HepG2 (cell line): Measurements from ENCODE around the gene TM4SF18. TPM values are rescaled to one million over a fixed set of nuclear protein-coding genes. Genes with fewer than 3 reads are reported as not detected.
A peak's percentile ranks its signal among the peaks of the same experiment; 100 is the strongest.

Experiments used
- ATAC-seq: fragments of 200-7000 bp; cut with Tn5 transposase; 3 replicates; pipeline ENCODE4 v1.9.1; 2020; ENCODE audit warnings: mild to moderate bottlenecking, moderate library complexity
- BruUV-seq: library from RNA; stranded (reverse); fragments of 400-500 nt; replicated peaks from 2 replicates; lab custom pipeline; 2021; lab: Mats Ljungman, UMichigan
- CTCF ChIA-PET: fragments of 300-600 bp; formaldehyde crosslinking; extraction: SDS; loops from one replicate; lab custom pipeline; 2021; ENCODE audit warnings: low total read pairs, inconsistent platforms, low intra/inter-chr PET ratio; lab: Yijun Ruan, JAX
- POLR2A ChIA-PET: fragments of 350-600 bp; sonication (Branson Sonifier 250); formaldehyde crosslinking; loops from one replicate; lab custom pipeline; 2020; ENCODE audit warnings: antibody characterized with exemption, inconsistent platforms; lab: Yijun Ruan, JAX
- DNase-seq: peaks from one replicate; pipeline ENCODE4 v3.0.0-alpha.2; 2015; ENCODE audit warnings: low spot score
- FAIRE-seq: peaks from 3 replicates; lab custom pipeline; 2011; peaks lifted over from hg19 to GRCh38; lab: Jason Lieb, UNC
- H2AFZ ChIP-seq: one replicate; pipeline ENCODE4 v1.6.1; 2011; ENCODE audit warnings: low read length, inconsistent platforms
- H3K27ac ChIP-seq: fragments of 300-600 bp; 3 replicates; pipeline ENCODE4 v1.8.0; 2011; ENCODE audit warnings: mixed run types, mild to moderate bottlenecking, mixed read lengths, low read length, inconsistent platforms; ENCODE audit not compliant: insufficient read depth; ENCODE audit errors: extremely low read length
- H3K27me3 ChIP-seq, 2 experiments: fragments of 200-600 bp in 1 of 2; 2 replicates in 1 of 2; 3 replicates in 1 of 2; pipeline versions ENCODE4 v1.6.0 to v1.8.0; 2011; ENCODE audit warnings: low read length in 2 of 2, mild to moderate bottlenecking in 2 of 2, moderate library complexity in 2 of 2, inconsistent platforms in 1 of 2; ENCODE audit not compliant: insufficient read depth in 2 of 2, control insufficient read depth in 1 of 2
- H3K36me3 ChIP-seq, 2 experiments: fragments of 200-600 bp in 1 of 2; replicated peaks in 1 of 2; 2 replicates in 1 of 2; 3 replicates in 1 of 2; pipeline versions ENCODE4 v1.5.1 to v1.8.0; 2011; ENCODE audit warnings: low read length in 2 of 2, inconsistent platforms in 1 of 2; ENCODE audit not compliant: insufficient read depth in 2 of 2, control insufficient read depth in 1 of 2
- H3K4me1 ChIP-seq: 2 replicates; pipeline ENCODE4 v1.5.1; 2012; ENCODE audit warnings: low read length, inconsistent platforms; ENCODE audit not compliant: insufficient read depth
- H3K4me2 ChIP-seq: 2 replicates; pipeline ENCODE4 v1.6.0; 2011; ENCODE audit warnings: low read depth, low read length, inconsistent platforms
- H3K4me3 ChIP-seq, 3 experiments: fragments of 200-600 bp in 1 of 3; sonication (generic), shearing (Covaris generic) in 1 of 3; replicated peaks in 1 of 3; 2 replicates each; pipeline ENCODE4 v1.5.1; 2011 to 2016; ENCODE audit warnings: low read length in 3 of 3, inconsistent platforms in 2 of 3, low read depth in 2 of 3, mild to moderate bottlenecking in 2 of 3, control low read depth in 1 of 3, mixed read lengths in 1 of 3; ENCODE audit not compliant: insufficient read depth in 1 of 3
- H3K79me2 ChIP-seq: one replicate; pipeline ENCODE4 v1.6.1; 2011; ENCODE audit warnings: low read length, inconsistent platforms; ENCODE audit not compliant: insufficient read depth
- H3K9ac ChIP-seq: 2 replicates; pipeline ENCODE4 v1.6.0; 2011; ENCODE audit warnings: mild to moderate bottlenecking, low read depth, low read length, inconsistent platforms; ENCODE audit not compliant: insufficient read depth
- H3K9me3 ChIP-seq: 2 replicates; pipeline ENCODE4 v1.5.1; 2012; ENCODE audit warnings: mild to moderate bottlenecking, low read length
- H4K20me1 ChIP-seq: 2 replicates; pipeline ENCODE4 v1.6.0; 2011; ENCODE audit warnings: inconsistent platforms, mild to moderate bottlenecking, low read length, moderate library complexity; ENCODE audit not compliant: insufficient read depth
- ARID5B ChIP-seq: IDR thresholded peaks from 2 replicates; pipeline ENCODE4 v1.4.0; 2020; ENCODE audit warnings: mild to moderate bottlenecking, missing genetic modification reagents
- FOXA3 ChIP-seq: IDR thresholded peaks from 2 replicates; pipeline ENCODE4 v1.6.1; 2016; ENCODE audit warnings: missing genetic modification reagents, missing compliant biosample characterization
- GATAD1 ChIP-seq: IDR thresholded peaks from 2 replicates; pipeline ENCODE4 v1.6.1; 2016; ENCODE audit warnings: missing genetic modification reagents, missing compliant biosample characterization
- MIER3 ChIP-seq: IDR thresholded peaks from 2 replicates; pipeline ENCODE4 v1.6.1; 2016; ENCODE audit warnings: missing compliant biosample characterization, borderline replicate concordance
- RXRB ChIP-seq: IDR thresholded peaks from 2 replicates; pipeline ENCODE4 v1.6.1; 2016; ENCODE audit warnings: borderline replicate concordance, missing genetic modification reagents, missing compliant biosample characterization
- SMAD3 ChIP-seq: sonication (generic); formaldehyde crosslinking; IDR thresholded peaks from 2 replicates; pipeline ENCODE4 v1.4.0; 2020; ENCODE audit warnings: missing genetic modification reagents
- SOX5 ChIP-seq: IDR thresholded peaks from 2 replicates; pipeline ENCODE4 v1.6.1; 2016; ENCODE audit warnings: borderline replicate concordance
- THYN1 ChIP-seq: sonication (generic); formaldehyde crosslinking; IDR thresholded peaks from 2 replicates; pipeline ENCODE4 v1.8.1; 2023; ENCODE audit warnings: low read depth, mild to moderate bottlenecking, moderate library complexity, missing genetic modification reagents, borderline replicate concordance
- ZNF121 ChIP-seq: sonication (generic); formaldehyde crosslinking; IDR thresholded peaks from 2 replicates; pipeline ENCODE4 v1.5.0; 2020; ENCODE audit warnings: mild to moderate bottlenecking, missing genetic modification reagents
- ZNF207 ChIP-seq: fragments of 450-650 bp; IDR thresholded peaks from 2 replicates; pipeline ENCODE4 v1.6.1; 2016; ENCODE audit warnings: antibody characterized with exemption, borderline replicate concordance
- ZNF335 ChIP-seq: sonication (generic); formaldehyde crosslinking; IDR thresholded peaks from 2 replicates; pipeline ENCODE4 v1.4.0; 2020; ENCODE audit warnings: missing genetic modification reagents
- ZNF614 ChIP-seq: IDR thresholded peaks from 2 replicates; pipeline ENCODE4 v1.6.1; 2018; ENCODE audit warnings: missing biosample characterization, missing genetic modification reagents, inconsistent platforms, borderline replicate concordance
- WGBS: methylation state at CpG from one replicate; pipeline ENCODE4 v1.1.6; 2017; ENCODE audit warnings: low lambda C conversion rate; 5-methylcytosine and 5-hydroxymethylcytosine counted together
- in situ Hi-C: cut with HindIII; loops from 2 replicates; pipeline ENCODE4 v1.10.0; 2017; ENCODE audit warnings: low pct_unique_long_range_greater_than_20kb; ENCODE audit not compliant: extremely low pct_ligation_motif_present
- intact Hi-C: fragments of 100-400 bp; cut with micrococcal nuclease; formaldehyde crosslinking; loops from one replicate; pipeline ENCODE4 v1.10.0; 2022; ENCODE audit not compliant: unreplicated experiment
- polyA plus RNA-seq, 8 experiments: library from polyadenylated mRNA; depleted of rRNA in 3 of 8; stranded (reverse) in 7 of 8; unstranded in 1 of 8; fragments of >200 nt; fragmentation: Illumina TruSeq in 4 of 8; extraction: Trizol in 4 of 8; gene quantifications; 2 replicates each; pipeline versions ENCODE4 v1.2.1 to v1.2.3, GENCODE V29; 2011 to 2016; ENCODE audit warnings: low read depth in 4 of 8, missing spikeins in 1 of 8, mixed read lengths in 1 of 8; ENCODE audit not compliant: insufficient read depth in 1 of 8
- total RNA-seq, 5 experiments: library from RNA; depleted of rRNA; stranded (reverse); fragments of >200 nt; fragmentation: Illumina TruSeq; extraction: Trizol; gene quantifications; 2 replicates each; pipeline ENCODE4 v1.2.3, GENCODE V29; 2016; ENCODE audit warnings: low read depth in 1 of 5
- TF ChIP-seq, protein P1 (sequence below): sonication (generic); formaldehyde crosslinking; IDR thresholded peaks from 2 replicates; pipeline ENCODE4 v1.5.1; 2020; ENCODE audit warnings: mild to moderate bottlenecking, missing genetic modification reagents
- TF ChIP-seq, protein P2 (sequence below), 2 experiments: sonication (generic) in 1 of 2; formaldehyde crosslinking in 1 of 2; IDR thresholded peaks; 2 replicates each; pipeline versions ENCODE4 v1.5.1 to v1.6.1; 2011 to 2020; ENCODE audit warnings: borderline replicate concordance in 1 of 2, low read depth in 1 of 2, low read length in 1 of 2, mild to moderate bottlenecking in 1 of 2, missing genetic modification reagents in 1 of 2, moderate library complexity in 1 of 2

TM4SF18 gene
- total and polyA plus RNA-seq, 2 of the 13 experiments (the other 11 are each of a cell fraction or from before 2014, with no cell fraction given): 0.15 TPM; not detected in 1

DNA sequence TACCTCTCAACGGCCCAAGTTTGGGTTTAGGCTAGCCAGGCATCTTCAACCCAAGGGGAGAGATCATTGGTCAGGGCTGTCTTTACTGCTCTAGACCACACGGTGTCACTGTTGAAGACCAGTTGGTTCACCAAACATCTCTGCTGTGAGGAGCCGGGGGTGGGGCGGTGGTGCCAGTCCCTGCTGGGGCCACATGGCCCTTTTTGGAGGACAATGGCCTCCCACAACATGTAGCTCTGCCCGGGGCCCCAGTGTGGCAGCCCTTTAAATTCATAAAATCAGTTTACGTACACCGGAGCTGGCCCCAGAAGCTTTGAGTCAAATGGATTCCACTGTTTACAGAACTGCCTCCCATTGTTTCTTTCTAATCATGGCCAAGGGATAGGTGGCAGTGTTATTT lies 19.1 kb upstream of the TM4SF18 start:
- no peaks in the 10 kb centered on the region for H3K9me3 ChIP-seq
- in situ Hi-C loops (loop anchor here (5.0 kb wide), 2 partner anchors 40 to 130 kb away; no protein-coding TSS in a partner anchor), intact Hi-C loops (loop anchor here (1.0 to 2.0 kb wide), 2 partner anchors 128 to 136 kb away; no protein-coding TSS in a partner anchor)
- no peaks in the 10 kb centered on the region for H3K36me3 ChIP-seq
- peaks cover 60% of the 10 kb centered on the region for H3K4me1 ChIP-seq
- H3K27me3 ChIP-seq: no peaks in the 10 kb centered on the region
- H3K27ac ChIP-seq: peak overlapping the region; percentile 99
- FAIRE-seq (no peak), ATAC-seq (peak; percentile 60), DNase-seq (peak; percentile 67)
- 53% methylated on average over 3 of the region's 7 CpGs for WGBS
- H3K4me3 ChIP-seq: no peak overlapping the region
- peaks cover 6% of the 10 kb centered on the region for H3K79me2 ChIP-seq
- no peak overlapping the region for H2AFZ ChIP-seq
- CTCF ChIA-PET: interaction anchor here (0.8 to 3.1 kb wide), 7 partner anchors 23 to 142 kb away, joined by 3 to 26 read pairs (median 6); no protein-coding TSS in a partner anchor
- H4K20me1 ChIP-seq: no peaks in the 10 kb centered on the region
- H3K9ac ChIP-seq: no peak overlapping the region
- POLR2A ChIA-PET: interaction anchor here (7.0 to 7.4 kb wide), 2 partner anchors 23 to 34 kb away, joined by 136 to 144 read pairs; partner anchors contain the start of gene TM4SF1
- no TSS peak for BruUV-seq
- no peak overlapping the region for H3K4me2 ChIP-seq
- TF ChIP-seq GATAD1 (CRISPR knock-in tag) (peak; percentile 54; the same call in 1 of the 2 replicates), ZNF335 (0 out of 2 replicates have a peak, but pooled peaks have one; percentile 54), ZNF614 (CRISPR knock-in tag) (peak; percentile 52; the same call in 1 of the 2 replicates), FOXA3 (CRISPR knock-in tag) (peak; percentile 57), ARID5B (CRISPR knock-in tag) (peak; percentile 45), THYN1 (CRISPR knock-in tag) (no peak), SMAD3 (CRISPR knock-in tag) (0 out of 2 replicates have a peak, but pooled peaks have one; percentile 47), RXRB (CRISPR knock-in tag) (peak; percentile 34; the same call in 1 of the 2 replicates), ZNF207 (no peak), MIER3 (peak; percentile 59; the same call in 1 of the 2 replicates), SOX5 (CRISPR knock-in tag) (peak; percentile 48; the same call in 1 of the 2 replicates), ZNF121 (CRISPR knock-in tag) (0 out of 2 replicates have a peak, but pooled peaks have one; percentile 17)
- TF ChIP-seq, protein P1, sequence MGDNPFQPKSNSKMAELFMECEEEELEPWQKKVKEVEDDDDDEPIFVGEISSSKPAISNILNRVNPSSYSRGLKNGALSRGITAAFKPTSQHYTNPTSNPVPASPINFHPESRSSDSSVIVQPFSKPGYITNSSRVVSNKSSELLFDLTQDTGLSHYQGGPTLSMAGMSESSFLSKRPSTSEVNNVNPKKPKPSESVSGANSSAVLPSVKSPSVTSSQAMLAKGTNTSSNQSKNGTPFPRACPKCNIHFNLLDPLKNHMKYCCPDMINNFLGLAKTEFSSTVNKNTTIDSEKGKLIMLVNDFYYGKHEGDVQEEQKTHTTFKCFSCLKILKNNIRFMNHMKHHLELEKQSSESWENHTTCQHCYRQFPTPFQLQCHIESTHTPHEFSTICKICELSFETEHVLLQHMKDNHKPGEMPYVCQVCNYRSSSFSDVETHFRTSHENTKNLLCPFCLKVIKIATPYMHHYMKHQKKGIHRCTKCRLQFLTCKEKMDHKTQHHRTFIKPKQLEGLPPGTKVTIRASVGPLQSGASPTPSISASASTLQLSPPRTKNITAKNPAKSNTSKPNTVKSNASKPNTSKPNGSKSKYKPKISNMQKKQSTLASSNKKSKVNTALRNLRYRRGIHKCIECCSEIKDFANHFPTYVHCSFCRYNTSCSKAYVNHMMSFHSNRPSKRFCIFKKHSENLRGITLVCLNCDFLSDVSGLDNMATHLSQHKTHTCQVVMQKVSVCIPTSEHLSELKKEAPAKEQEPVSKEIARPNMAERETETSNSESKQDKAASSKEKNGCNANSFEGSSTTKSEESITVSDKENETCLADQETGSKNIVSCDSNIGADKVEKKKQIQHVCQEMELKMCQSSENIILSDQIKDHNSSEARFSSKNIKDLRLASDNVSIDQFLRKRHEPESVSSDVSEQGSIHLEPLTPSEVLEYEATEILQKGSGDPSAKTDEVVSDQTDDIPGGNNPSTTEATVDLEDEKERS (CRISPR knock-in tag): 0 out of 2 replicates have a peak, but pooled peaks have one; percentile 23
- TF ChIP-seq, protein P2, sequence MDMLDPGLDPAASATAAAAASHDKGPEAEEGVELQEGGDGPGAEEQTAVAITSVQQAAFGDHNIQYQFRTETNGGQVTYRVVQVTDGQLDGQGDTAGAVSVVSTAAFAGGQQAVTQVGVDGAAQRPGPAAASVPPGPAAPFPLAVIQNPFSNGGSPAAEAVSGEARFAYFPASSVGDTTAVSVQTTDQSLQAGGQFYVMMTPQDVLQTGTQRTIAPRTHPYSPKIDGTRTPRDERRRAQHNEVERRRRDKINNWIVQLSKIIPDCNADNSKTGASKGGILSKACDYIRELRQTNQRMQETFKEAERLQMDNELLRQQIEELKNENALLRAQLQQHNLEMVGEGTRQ (IDR thresholded peaks at IDR 0.05; ENCODE audit: low read depth, low read length): no peak
- TF ChIP-seq, protein P2 (CRISPR knock-in tag; IDR thresholded peaks at IDR 0.05; ENCODE audit: borderline replicate concordance): no peak
